Measurements from ENCODE around the gene CENPF. TPM values are rescaled to one million over a fixed set of nuclear protein-coding genes. Genes with fewer than 3 reads are reported as not detected.

The CENPF gene
- total and polyA plus RNA-seq, 2 of the 13 experiments (the other 11 are each of a cell fraction or from before 2014, with no cell fraction given): 14.7 to 84.9 TPM

- TF ChIP-seq IRF2 (CRISPR knock-in tag; IDR thresholded peaks at IDR 0.05) (peak; percentile 70; the same call in 1 of the 2 replicates), THAP11 (CRISPR knock-in tag; IDR thresholded peaks at IDR 0.05) (peak; percentile 63), HOXA7 (CRISPR knock-in tag; IDR thresholded peaks at IDR 0.05) (no peak), ZFP1 (CRISPR knock-in tag; IDR thresholded peaks at IDR 0.05) (peak; percentile 71; the same call in 1 of the 2 replicates), PITX1 (CRISPR knock-in tag; IDR thresholded peaks at IDR 0.05) (peak; percentile 71), STAG1 (CRISPR knock-in tag; IDR thresholded peaks at IDR 0.05) (peak; percentile 23), HNF4A (CRISPR knock-in tag; IDR thresholded peaks at IDR 0.05) (peak; percentile 96), CBX5 (CRISPR knock-in tag; IDR thresholded peaks at IDR 0.05; ENCODE audit: borderline replicate concordance) (peak; percentile 82; the same call in 1 of the 2 replicates), SNAPC4 (CRISPR knock-in tag; IDR thresholded peaks at IDR 0.05) (0 out of 2 replicates have a peak, but pooled peaks have one; percentile 23), MLXIP (CRISPR knock-in tag; IDR thresholded peaks at IDR 0.05; ENCODE audit: borderline replicate concordance) (no peak), ZSCAN31 (CRISPR knock-in tag; IDR thresholded peaks at IDR 0.05; ENCODE audit: low read depth) (no peak), TAF1 (CRISPR knock-in tag; IDR thresholded peaks at IDR 0.05) (no peak), RBM22 (optimal IDR thresholded peaks at IDR 0.05; ENCODE audit: low read length) (no peak), KDM3A (CRISPR knock-in tag; IDR thresholded peaks at IDR 0.05; ENCODE audit: low read depth) (no peak), BORCS8-MEF2B (CRISPR knock-in tag; IDR thresholded peaks at IDR 0.05) (no peak), SMC3 (IDR thresholded peaks at IDR 0.05; ENCODE audit: low read length) (no peak), ZNF136 (CRISPR knock-in tag; IDR thresholded peaks at IDR 0.05; ENCODE audit: low read depth) (peak; percentile 25; the same call in 1 of the 2 replicates), SAP130 (CRISPR knock-in tag; IDR thresholded peaks at IDR 0.05; ENCODE audit: low read depth) (peak; percentile 79), MATR3 (CRISPR knock-in tag; IDR thresholded peaks at IDR 0.05) (no peak), MIER3 (CRISPR knock-in tag; IDR thresholded peaks at IDR 0.05; ENCODE audit: borderline replicate concordance) (peak; percentile 93; the same call in 1 of the 2 replicates), SMAD1 (CRISPR knock-in tag; IDR thresholded peaks at IDR 0.05; ENCODE audit: borderline replicate concordance, low read depth) (no peak), RARA (CRISPR knock-in tag; IDR thresholded peaks at IDR 0.05) (peak; percentile 83), HMGA1 (CRISPR knock-in tag; conservative IDR thresholded peaks at IDR 0.05) (no peak), GPBP1L1 (CRISPR knock-in tag; IDR thresholded peaks at IDR 0.05) (no peak)
Observed at GRCh38 chr1:214678386-214678785, 75.4 kb downstream of the CENPF start (continued).
